IMR-90 (cell line): Measurements from ENCODE around the gene AP2A1. TPM values are rescaled to one million over a fixed set of nuclear protein-coding genes. Genes with fewer than 3 reads are reported as not detected.

Experiments
- ATAC-seq: fragments of 200-7000 bp; cut with Tn5 transposase; 2 replicates; pipeline ENCODE4 v1.9.1; 2020; ENCODE audit warnings: low read depth, mild to moderate bottlenecking, moderate library complexity
- BruUV-seq: library from RNA; stranded (reverse); fragments of 400-500 nt; replicated peaks from 2 replicates; lab custom pipeline; 2021; lab: Mats Ljungman, UMichigan
- CTCF ChIA-PET: fragments of 300-600 bp; formaldehyde crosslinking; extraction: SDS; loops from one replicate; lab custom pipeline; 2021; ENCODE audit warnings: antibody characterized with exemption; lab: Yijun Ruan, JAX
- POLR2A ChIA-PET: fragments of 300-600 bp; sonication (Branson Sonifier 250); formaldehyde crosslinking; loops from one replicate; lab custom pipeline; 2022; ENCODE audit warnings: antibody characterized with exemption; ENCODE audit not compliant: unreplicated experiment; lab: Charles Lee
- DNase-seq: peaks from one replicate; pipeline ENCODE4 v3.0.0; 2013
- H2AFZ ChIP-seq: replicated peaks from 2 replicates; pipeline ENCODE3; 2013; ENCODE audit warnings: low read length, mild to moderate bottlenecking; ENCODE audit not compliant: poor library complexity
- H2AK5ac ChIP-seq: 2 replicates; pipeline ENCODE4 v1.6.1; 2013; ENCODE audit warnings: low read depth, low read length, inconsistent platforms
- H2AK9ac ChIP-seq: replicated peaks from 2 replicates; pipeline ENCODE3; 2013; ENCODE audit warnings: mild to moderate bottlenecking, low read depth, low read length, moderate library complexity; ENCODE audit not compliant: poor library complexity
- H2BK120ac ChIP-seq: 2 replicates; pipeline ENCODE4 v1.6.1; 2013; ENCODE audit warnings: low read depth, low read length, inconsistent platforms
- H2BK15ac ChIP-seq: 3 replicates; pipeline ENCODE4 v1.6.1; 2013; ENCODE audit warnings: low read depth, low read length, inconsistent platforms
- H2BK20ac ChIP-seq: 2 replicates; pipeline ENCODE4 v1.6.1; 2013; ENCODE audit warnings: low read depth, mild to moderate bottlenecking, inconsistent platforms, low read length, moderate library complexity
- H2BK5ac ChIP-seq: 2 replicates; pipeline ENCODE4 v1.6.1; 2013; ENCODE audit warnings: mild to moderate bottlenecking, low read depth, low read length, inconsistent platforms; ENCODE audit not compliant: poor library complexity, severe bottlenecking
- H3K14ac ChIP-seq: replicated peaks from 2 replicates; pipeline ENCODE4 v1.6.1; 2013; ENCODE audit warnings: low read depth, low read length, inconsistent platforms
- H3K18ac ChIP-seq: 2 replicates; pipeline ENCODE4 v1.6.1; 2013; ENCODE audit warnings: low read depth, low read length, control low read depth
- H3K23ac ChIP-seq: 2 replicates; pipeline ENCODE4 v1.6.1; 2013; ENCODE audit warnings: low read depth, low read length, inconsistent platforms
- H3K27ac ChIP-seq: 2 replicates; pipeline ENCODE4 v1.5.1; 2013; ENCODE audit warnings: mild to moderate bottlenecking, control low read depth, low read length; ENCODE audit not compliant: insufficient read depth
- H3K27me3 ChIP-seq: 2 replicates; pipeline ENCODE4 v1.6.1; 2013; ENCODE audit warnings: low read length; ENCODE audit not compliant: control insufficient read depth, insufficient read depth
- H3K36me3 ChIP-seq: 2 replicates; pipeline ENCODE4 v1.6.1; 2013; ENCODE audit warnings: low read length, mixed read lengths; ENCODE audit not compliant: control insufficient read depth, insufficient read depth
- H3K4ac ChIP-seq: 2 replicates; pipeline ENCODE4 v1.6.1; 2013; ENCODE audit warnings: low read depth, low read length, inconsistent platforms
- H3K4me1 ChIP-seq: 2 replicates; pipeline ENCODE4 v1.6.1; 2013; ENCODE audit warnings: low read length, mixed read lengths; ENCODE audit not compliant: control insufficient read depth, insufficient read depth
- H3K4me2 ChIP-seq: 2 replicates; pipeline ENCODE4 v1.6.1; 2013; ENCODE audit warnings: low read depth, mild to moderate bottlenecking, control low read depth, low read length, moderate library complexity
- H3K4me3 ChIP-seq: 2 replicates; pipeline ENCODE4 v1.5.1; 2013; ENCODE audit warnings: low read depth, mild to moderate bottlenecking, control low read depth, low read length, moderate library complexity; ENCODE audit not compliant: insufficient read depth
- H3K56ac ChIP-seq: 2 replicates; pipeline ENCODE4 v1.6.1; 2013; ENCODE audit warnings: low read length, inconsistent platforms; ENCODE audit not compliant: insufficient read depth; ENCODE audit errors: extremely low read depth
- H3K79me1 ChIP-seq, 2 experiments: 2 replicates each; pipeline ENCODE4 v1.6.1; 2013; ENCODE audit warnings: low read length in 2 of 2, inconsistent platforms in 1 of 2, low read depth in 1 of 2
- H3K9ac ChIP-seq: 2 replicates; pipeline ENCODE4 v1.6.1; 2013; ENCODE audit warnings: low read depth, low read length, control low read depth
- H3K9me1 ChIP-seq: 2 replicates; pipeline ENCODE4 v1.6.1; 2013; ENCODE audit warnings: low read length, inconsistent platforms; ENCODE audit not compliant: insufficient read depth
- H3K9me3 ChIP-seq: 2 replicates; pipeline ENCODE4 v1.6.1; 2013; ENCODE audit warnings: low read length; ENCODE audit not compliant: control insufficient read depth, insufficient read depth
- H4K20me1 ChIP-seq: 2 replicates; pipeline ENCODE4 v1.6.1; 2013; ENCODE audit warnings: low read length, inconsistent platforms; ENCODE audit not compliant: insufficient read depth
- H4K5ac ChIP-seq: 2 replicates; pipeline ENCODE4 v1.6.1; 2013; ENCODE audit warnings: mild to moderate bottlenecking, low read depth, low read length, control low read depth
- H4K8ac ChIP-seq, 2 experiments: 2 replicates each; pipeline ENCODE4 v1.6.1; 2013; ENCODE audit warnings: low read depth in 2 of 2, low read length in 2 of 2, control low read depth in 1 of 2, inconsistent platforms in 1 of 2
- H4K91ac ChIP-seq: 2 replicates; pipeline ENCODE4 v1.6.1; 2013; ENCODE audit warnings: low read depth, low read length, inconsistent platforms; ENCODE audit not compliant: insufficient read depth
- CEBPB ChIP-seq: IDR thresholded peaks from 2 replicates; pipeline ENCODE4 v1.6.1; 2012; ENCODE audit warnings: low read depth, low read length, improper control_type of control experiment
- FOS ChIP-seq: fragments of 150-350 bp; IDR thresholded peaks from 2 replicates; pipeline ENCODE4 v1.6.1; 2016; ENCODE audit warnings: low read depth, low read length
- MAFK ChIP-seq: IDR thresholded peaks from 2 replicates; pipeline ENCODE4 v1.6.1; 2012; ENCODE audit warnings: low read depth, low read length, improper control_type of control experiment
- MAZ ChIP-seq: IDR thresholded peaks from 2 replicates; pipeline ENCODE4 v1.6.1; 2012; ENCODE audit warnings: low read depth, mild to moderate bottlenecking, low read length, improper control_type of control experiment, moderate library complexity, borderline replicate concordance
- MXI1 ChIP-seq: IDR thresholded peaks from 2 replicates; pipeline ENCODE4 v1.6.1; 2012; ENCODE audit warnings: low read depth, mild to moderate bottlenecking, low read length, moderate library complexity, borderline replicate concordance
- NFE2L2 ChIP-seq: fragments of 150-350 bp; IDR thresholded peaks from 2 replicates; pipeline ENCODE4 v1.6.1; 2016; ENCODE audit warnings: low read depth, mild to moderate bottlenecking, low read length
- RAD21 ChIP-seq: IDR thresholded peaks from 2 replicates; pipeline ENCODE4 v1.6.1; 2012; ENCODE audit warnings: low read length, improper control_type of control experiment
- RCOR1 ChIP-seq: IDR thresholded peaks from 2 replicates; pipeline ENCODE4 v1.6.1; 2012; ENCODE audit warnings: mild to moderate bottlenecking, low read length, improper control_type of control experiment; ENCODE audit not compliant: insufficient replicate concordance
- WGBS, 2 experiments: methylation state at CpG; one replicate each; pipeline versions ENCODE4 v1.1.5 to v1.1.7; 2013; ENCODE audit warnings: missing lambda C conversion rate in 2 of 2; ENCODE audit not compliant: insufficient read length in 1 of 2; ENCODE audit errors: extremely low coverage in 2 of 2; 5-methylcytosine and 5-hydroxymethylcytosine counted together
- dilution Hi-C: fragments of 300-500 bp; cut with HindIII; formaldehyde crosslinking; loops from one replicate; pipeline ENCODE4 v1.14.3; 2018; ENCODE audit warnings: low sequenced_read_pairs; ENCODE audit not compliant: unreplicated experiment
- in situ Hi-C: fragments of 300-500 bp; cut with MboI; formaldehyde crosslinking; loops from 3 replicates; pipeline ENCODE4 v1.14.3; 2019; ENCODE audit warnings: low sequenced_read_pairs, inconsistent platforms, mixed read lengths
- intact Hi-C: fragments of 100-400 bp; cut with micrococcal nuclease; formaldehyde crosslinking; loops from 2 replicates; pipeline ENCODE4 v1.10.0; 2022
- polyA plus RNA-seq, 3 experiments: library from polyadenylated mRNA; depleted of rRNA; stranded (reverse); fragments of >200 nt; gene quantifications; 2 replicates each; pipeline ENCODE4 v1.2.3, GENCODE V29; 2012; ENCODE audit warnings: low replicate concordance in 1 of 3
- total RNA-seq: library from RNA; depleted of rRNA; stranded (reverse); fragments of >200 nt; gene quantifications from 2 replicates; pipeline ENCODE4 v1.2.3, GENCODE V29; 2012
- TF ChIP-seq, protein P1 (sequence below): fragments of 150-350 bp; IDR thresholded peaks from 2 replicates; pipeline ENCODE4 v1.6.1; 2016; ENCODE audit warnings: low read depth, mild to moderate bottlenecking, low read length, moderate library complexity, borderline replicate concordance
- TF ChIP-seq, protein P2 (sequence below): fragments of 150-350 bp; IDR thresholded peaks from 2 replicates; pipeline ENCODE4 v1.6.1; 2017; ENCODE audit warnings: mild to moderate bottlenecking, antibody characterized with exemption, low read length, low read depth

The AP2A1 gene
- total and polyA plus RNA-seq, 2 of the 4 experiments (the other 2 are of a cell fraction), result 40.7 to 122 TPM

DNA sequence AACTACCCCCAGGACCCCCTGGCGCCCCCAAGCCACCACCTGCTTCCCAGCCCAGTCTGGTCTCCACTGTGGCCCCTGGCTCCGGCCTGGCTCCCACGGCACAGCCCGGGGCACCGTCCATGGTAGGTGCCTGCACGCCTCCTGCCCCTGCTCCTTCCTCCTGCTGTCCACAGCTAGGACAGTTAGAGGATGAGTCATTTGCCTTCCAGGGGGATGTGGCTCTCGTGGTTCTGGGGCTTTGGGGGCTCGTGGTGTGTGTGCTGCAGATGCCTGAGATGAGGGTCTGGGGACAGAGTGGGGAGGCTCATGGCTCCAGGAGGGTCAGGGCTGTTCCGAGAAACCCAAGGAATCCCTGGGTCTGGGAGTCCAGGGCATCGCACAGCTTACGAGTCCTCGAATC is 64.0 kb downstream of the AP2A1 start:
- H3K27me3 ChIP-seq, result no peaks in the 10 kb centered on the region
- no peak overlapping the region for H3K14ac ChIP-seq
- H3K9me1 ChIP-seq, result peaks cover 3% of the 10 kb centered on the region; the same call in 1 of the 2 replicates
- peaks cover 3 to 30% of the 10 kb centered on the region in 2 experiments; a peak in 3 of 4 replicates for H3K79me1 ChIP-seq
- H2BK5ac ChIP-seq, result no peak overlapping the region
- H2BK20ac ChIP-seq, result no peak overlapping the region
- no peak overlapping the region for H3K56ac ChIP-seq
- DNase-seq (no peak), ATAC-seq (no peak)
- no peak overlapping the region for H3K27ac ChIP-seq
- H2AK9ac ChIP-seq, result no peak overlapping the region
- no peak overlapping the region for H2BK15ac ChIP-seq
- no peak overlapping the region for H3K4ac ChIP-seq
- dilution Hi-C loops (no loop called here), in situ Hi-C loops (no loop called here), intact Hi-C loops (no loop called here)
- no peaks in the 10 kb centered on the region for H3K4me1 ChIP-seq
- H3K4me2 ChIP-seq, result no peak overlapping the region
- no peak overlapping the region for H2AFZ ChIP-seq
- no peak overlapping the region for H3K4me3 ChIP-seq
- no peak overlapping the region for H2BK120ac ChIP-seq
- TF ChIP-seq, protein P1, sequence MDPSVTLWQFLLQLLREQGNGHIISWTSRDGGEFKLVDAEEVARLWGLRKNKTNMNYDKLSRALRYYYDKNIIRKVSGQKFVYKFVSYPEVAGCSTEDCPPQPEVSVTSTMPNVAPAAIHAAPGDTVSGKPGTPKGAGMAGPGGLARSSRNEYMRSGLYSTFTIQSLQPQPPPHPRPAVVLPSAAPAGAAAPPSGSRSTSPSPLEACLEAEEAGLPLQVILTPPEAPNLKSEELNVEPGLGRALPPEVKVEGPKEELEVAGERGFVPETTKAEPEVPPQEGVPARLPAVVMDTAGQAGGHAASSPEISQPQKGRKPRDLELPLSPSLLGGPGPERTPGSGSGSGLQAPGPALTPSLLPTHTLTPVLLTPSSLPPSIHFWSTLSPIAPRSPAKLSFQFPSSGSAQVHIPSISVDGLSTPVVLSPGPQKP, result no peak
- TF ChIP-seq RAD21, result no peak
- no peak for TF ChIP-seq RCOR1
- no peak for TF ChIP-seq MAFK
- no peak for TF ChIP-seq NFE2L2
- TF ChIP-seq, protein P2, sequence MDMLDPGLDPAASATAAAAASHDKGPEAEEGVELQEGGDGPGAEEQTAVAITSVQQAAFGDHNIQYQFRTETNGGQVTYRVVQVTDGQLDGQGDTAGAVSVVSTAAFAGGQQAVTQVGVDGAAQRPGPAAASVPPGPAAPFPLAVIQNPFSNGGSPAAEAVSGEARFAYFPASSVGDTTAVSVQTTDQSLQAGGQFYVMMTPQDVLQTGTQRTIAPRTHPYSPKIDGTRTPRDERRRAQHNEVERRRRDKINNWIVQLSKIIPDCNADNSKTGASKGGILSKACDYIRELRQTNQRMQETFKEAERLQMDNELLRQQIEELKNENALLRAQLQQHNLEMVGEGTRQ, result no peak
- TF ChIP-seq MAZ, result no peak
- TF ChIP-seq MXI1, result no peak
- TF ChIP-seq FOS, result no peak
- TF ChIP-seq CEBPB, result no peak
- no peak overlapping the region for H4K8ac ChIP-seq
- BruUV-seq, result no TSS peak
- ChIA-PET POLR2A (no interaction called here), CTCF (no interaction called here)
- H3K23ac ChIP-seq, result no peak overlapping the region
- no peak overlapping the region for H4K91ac ChIP-seq
- H3K9me3 ChIP-seq, result no peaks in the 10 kb centered on the region
- H2AK5ac ChIP-seq, result no peak overlapping the region
- no peak overlapping the region for H4K5ac ChIP-seq
- no peak overlapping the region for H3K18ac ChIP-seq
- peaks cover 68% of the 10 kb centered on the region for H3K36me3 ChIP-seq
- H4K20me1 ChIP-seq, result peaks cover 23% of the 10 kb centered on the region
- no peak overlapping the region for H3K9ac ChIP-seq
- WGBS, 2 experiments, result 87% methylated on average over 5 of the region's 12 CpGs; no CpG with 5 or more reads in 1 of the 2 experiments
